ENCODE data around the gene MNAT1. TPM values are rescaled to one million over a fixed set of nuclear protein-coding genes. Genes with fewer than 3 reads are reported as not detected.

MNAT1 gene
- total and polyA plus RNA-seq, 10 donors, result 11.9 to 34.3 (median 22.0) TPM

- no peaks in the 10 kb centered on the region for H3K4me1 ChIP-seq
- TF ChIP-seq POLR2A (IDR thresholded peaks at IDR 0.05), result no peak
- TF ChIP-seq POLR2AphosphoS5 (IDR thresholded peaks at IDR 0.05), result no peak
- no peak for TF ChIP-seq CTCF (IDR thresholded peaks at IDR 0.05 in 8 of 11, conservative IDR thresholded peaks at IDR 0.05 in 3 of 11)
- no peak for DNase-seq
- intact Hi-C loops (cut with DNase I; ENCODE audit: low total_unique reads), result no loop called here
- H3K27me3 ChIP-seq (replicated peaks in 1 of 7), result no peaks in the 10 kb centered on the region
- H3K27ac ChIP-seq, result no peak overlapping the region
- peaks cover 10 to 45% (median 42%) of the 10 kb centered on the region in 8 donors for H3K9me3 ChIP-seq
- no peak overlapping the region for H3K4me3 ChIP-seq
- WGBS, 5 donors, result 61 to 67% (median 61%) methylated on average over 3 of the region's 3 CpGs
- peaks cover 0 to 8% (median 0%) of the 10 kb centered on the region in 6 donors for H3K36me3 ChIP-seq
Observed at GRCh38 chr14:60951776-60952435, 217.3 kb downstream of the MNAT1 start.

- intact Hi-C loops (cut with DNase I; ENCODE audit: low total_unique reads), result no loop called here
- Histone ChIP-seq H3K9me3 (peaks cover 19 to 77% (median 71%) of the 10 kb centered on the region in 8 donors), H3K27ac (no peak overlapping the region), H3K4me3 (no peak overlapping the region), H3K4me1 (no peaks in the 10 kb centered on the region), H3K27me3 (replicated peaks in 1 of 7) (no peaks in the 10 kb centered on the region), H3K36me3 (peaks cover 0 to 31% (median 0%) of the 10 kb centered on the region in 6 donors)
- WGBS, 5 donors, result 64 to 84% (median 73%) methylated on average over 4 of the region's 4 CpGs
- no peak for TF ChIP-seq POLR2AphosphoS5 (IDR thresholded peaks at IDR 0.05)
- TF ChIP-seq CTCF (IDR thresholded peaks at IDR 0.05 in 8 of 11, conservative IDR thresholded peaks at IDR 0.05 in 3 of 11), result no peak
- TF ChIP-seq POLR2A (IDR thresholded peaks at IDR 0.05), result no peak
- DNase-seq, result no peak
Observed at GRCh38 chr14:60956202-60956601, 221.6 kb downstream of the MNAT1 start.

GRCh38 chr14:60956632-60957031 is 222.1 kb downstream of the MNAT1 start:
- no peaks in the 10 kb centered on the region for H3K27me3 ChIP-seq (replicated peaks in 1 of 7)
- H3K27ac ChIP-seq, result no peak overlapping the region
- H3K4me1 ChIP-seq, result no peaks in the 10 kb centered on the region
- H3K36me3 ChIP-seq, result peaks cover 0 to 31% (median 0%) of the 10 kb centered on the region in 6 donors
- TF ChIP-seq POLR2A (IDR thresholded peaks at IDR 0.05) (no peak), POLR2AphosphoS5 (IDR thresholded peaks at IDR 0.05) (no peak), CTCF (IDR thresholded peaks at IDR 0.05 in 8 of 11, conservative IDR thresholded peaks at IDR 0.05 in 3 of 11) (no peak)
- intact Hi-C loops (cut with DNase I; ENCODE audit: low total_unique reads), result no loop called here
- no peak overlapping the region for H3K4me3 ChIP-seq
- no peak for DNase-seq
- peaks cover 19 to 77% (median 71%) of the 10 kb centered on the region in 8 donors for H3K9me3 ChIP-seq
- 94 to 100% (median 98%) methylated on average over 1 of the region's 1 CpG for WGBS, 5 donors

GRCh38 chr14:60958146-60958545 is 223.6 kb downstream of the MNAT1 start:
- Histone ChIP-seq H3K36me3 (peaks cover 0 to 29% (median 0%) of the 10 kb centered on the region in 6 donors), H3K4me3 (no peak overlapping the region), H3K9me3 (peaks cover 19 to 70% (median 65%) of the 10 kb centered on the region in 8 donors), H3K27me3 (replicated peaks in 1 of 7) (no peaks in the 10 kb centered on the region), H3K4me1 (no peaks in the 10 kb centered on the region), H3K27ac (no peak overlapping the region)
- TF ChIP-seq CTCF (IDR thresholded peaks at IDR 0.05 in 8 of 11, conservative IDR thresholded peaks at IDR 0.05 in 3 of 11), result no peak
- TF ChIP-seq POLR2A (IDR thresholded peaks at IDR 0.05), result no peak
- TF ChIP-seq POLR2AphosphoS5 (IDR thresholded peaks at IDR 0.05), result no peak
- no peak for DNase-seq
- intact Hi-C loops (cut with DNase I; ENCODE audit: low total_unique reads), result no loop called here

Data from spleen (tissue), 11 donors.